ENCODE results near the gene GAB3. TPM values are rescaled to one million over a fixed set of nuclear protein-coding genes. Genes with fewer than 3 reads are reported as not detected.

GAB3 gene
- total RNA-seq, 4 donors from 2014 or later: 2.9 to 5.5 (median 5.1) TPM

DNA sequence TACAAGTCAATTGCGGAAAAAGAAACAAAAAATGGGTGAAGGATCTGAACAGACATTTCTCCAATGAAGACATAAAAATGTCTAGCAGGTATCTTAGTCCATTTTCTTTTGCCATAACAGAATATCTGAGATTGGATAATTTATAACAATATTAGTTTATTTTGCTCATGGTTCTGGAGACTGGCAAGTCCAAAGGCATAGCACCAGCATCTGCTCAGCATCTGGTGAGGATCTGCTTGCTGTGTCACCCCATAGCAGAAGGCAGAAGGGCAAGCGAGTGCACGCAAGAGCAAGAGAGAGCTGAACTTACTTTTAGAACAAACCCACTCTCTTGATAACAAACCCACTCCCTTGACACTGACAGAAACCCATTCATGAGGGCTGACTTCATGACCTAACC is 29.7 kb downstream of the GAB3 start:
- TF ChIP-seq POLR2AphosphoS5 (IDR thresholded peaks at IDR 0.05): no peak
- no peak for TF ChIP-seq EP300 (IDR thresholded peaks at IDR 0.05)
- TF ChIP-seq POLR2A (IDR thresholded peaks at IDR 0.05): no peak
- TF ChIP-seq, protein P1, sequence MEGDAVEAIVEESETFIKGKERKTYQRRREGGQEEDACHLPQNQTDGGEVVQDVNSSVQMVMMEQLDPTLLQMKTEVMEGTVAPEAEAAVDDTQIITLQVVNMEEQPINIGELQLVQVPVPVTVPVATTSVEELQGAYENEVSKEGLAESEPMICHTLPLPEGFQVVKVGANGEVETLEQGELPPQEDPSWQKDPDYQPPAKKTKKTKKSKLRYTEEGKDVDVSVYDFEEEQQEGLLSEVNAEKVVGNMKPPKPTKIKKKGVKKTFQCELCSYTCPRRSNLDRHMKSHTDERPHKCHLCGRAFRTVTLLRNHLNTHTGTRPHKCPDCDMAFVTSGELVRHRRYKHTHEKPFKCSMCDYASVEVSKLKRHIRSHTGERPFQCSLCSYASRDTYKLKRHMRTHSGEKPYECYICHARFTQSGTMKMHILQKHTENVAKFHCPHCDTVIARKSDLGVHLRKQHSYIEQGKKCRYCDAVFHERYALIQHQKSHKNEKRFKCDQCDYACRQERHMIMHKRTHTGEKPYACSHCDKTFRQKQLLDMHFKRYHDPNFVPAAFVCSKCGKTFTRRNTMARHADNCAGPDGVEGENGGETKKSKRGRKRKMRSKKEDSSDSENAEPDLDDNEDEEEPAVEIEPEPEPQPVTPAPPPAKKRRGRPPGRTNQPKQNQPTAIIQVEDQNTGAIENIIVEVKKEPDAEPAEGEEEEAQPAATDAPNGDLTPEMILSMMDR (IDR thresholded peaks at IDR 0.05): no peak
- Histone ChIP-seq H3K4me3 (no peak overlapping the region), H3K9me3 (no peaks in the 10 kb centered on the region), H3K27me3 (no peaks in the 10 kb centered on the region), H3K4me1 (peaks cover 0 to 31% (median 0%) of the 10 kb centered on the region in 3 donors), H3K36me3 (no peaks in the 10 kb centered on the region), H3K27ac (no peak overlapping the region)
- no peak for ATAC-seq
- 84 to 94% methylated on average over 3 of the region's 3 CpGs for WGBS, 2 donors (ENCODE audit: low coverage in 1 of 2)

DNA sequence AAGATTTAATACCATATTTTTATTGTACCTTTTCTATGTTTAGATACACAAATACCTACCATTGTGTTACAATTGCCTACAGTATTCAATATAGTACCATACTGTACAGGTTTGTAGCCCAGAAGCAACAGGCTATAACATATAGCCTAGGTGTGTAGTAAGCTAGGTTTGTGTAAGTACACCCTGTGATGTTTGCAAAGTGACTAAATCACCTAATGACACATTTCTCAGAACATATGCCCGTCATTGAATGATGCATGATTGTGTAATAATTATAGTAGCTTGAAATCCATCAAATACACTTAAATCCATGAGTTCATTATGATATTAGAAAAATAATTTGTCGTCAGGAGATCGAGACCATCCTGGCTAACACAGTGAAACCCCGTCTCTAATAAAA is 30.8 kb downstream of the GAB3 start:
- no peaks in the 10 kb centered on the region for H3K9me3 ChIP-seq
- no peak for TF ChIP-seq EP300 (IDR thresholded peaks at IDR 0.05)
- no peak for TF ChIP-seq POLR2A (IDR thresholded peaks at IDR 0.05)
- no peak for TF ChIP-seq POLR2AphosphoS5 (IDR thresholded peaks at IDR 0.05)
- TF ChIP-seq, protein P1 (IDR thresholded peaks at IDR 0.05): no peak
- no peak overlapping the region for H3K27ac ChIP-seq
- no peaks in the 10 kb centered on the region for H3K27me3 ChIP-seq
- ATAC-seq: no peak
- H3K36me3 ChIP-seq: no peaks in the 10 kb centered on the region
- WGBS, 2 donors (ENCODE audit: low coverage in 1 of 2): 67 to 77% methylated on average over 1 to 3 of the region's 4 CpGs
- H3K4me1 ChIP-seq: peaks cover 0 to 23% (median 0%) of the 10 kb centered on the region in 3 donors
- no peak overlapping the region for H3K4me3 ChIP-seq

DNA sequence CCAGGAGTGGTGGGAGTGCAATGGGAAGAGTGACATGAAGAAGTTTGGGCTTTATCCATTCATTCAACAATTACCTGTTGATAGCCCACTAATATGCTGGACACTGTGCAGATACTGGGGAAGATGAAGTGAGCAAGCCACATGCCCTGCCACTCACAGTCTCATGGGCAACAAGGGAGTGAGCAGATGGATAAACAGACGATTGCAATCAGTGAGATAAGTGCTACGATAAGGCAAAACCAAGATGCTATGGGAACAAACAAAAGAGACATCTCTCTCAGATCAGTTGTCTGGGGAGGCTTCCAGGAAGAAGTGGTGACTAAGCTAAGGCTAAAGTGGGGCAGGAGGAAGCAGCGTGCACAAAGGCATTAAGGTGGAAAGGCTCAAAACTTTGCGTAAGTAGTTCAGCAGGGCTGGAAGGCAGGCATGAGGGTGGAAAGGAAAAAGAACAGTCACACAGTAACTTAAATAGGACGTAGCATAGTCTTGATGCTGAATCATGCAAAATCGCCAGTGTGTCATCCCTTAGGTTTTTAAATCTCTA is 31.7 kb downstream of the GAB3 start:
- H3K27ac ChIP-seq: no peak overlapping the region
- 47 to 66% methylated on average over 5 to 6 of the region's 6 CpGs for WGBS, 2 donors (ENCODE audit: low coverage in 1 of 2)
- TF ChIP-seq POLR2AphosphoS5 (IDR thresholded peaks at IDR 0.05): no peak
- TF ChIP-seq POLR2A (IDR thresholded peaks at IDR 0.05): no peak
- TF ChIP-seq EP300 (IDR thresholded peaks at IDR 0.05): no peak
- TF ChIP-seq, protein P1 (IDR thresholded peaks at IDR 0.05): no peak

DNA sequence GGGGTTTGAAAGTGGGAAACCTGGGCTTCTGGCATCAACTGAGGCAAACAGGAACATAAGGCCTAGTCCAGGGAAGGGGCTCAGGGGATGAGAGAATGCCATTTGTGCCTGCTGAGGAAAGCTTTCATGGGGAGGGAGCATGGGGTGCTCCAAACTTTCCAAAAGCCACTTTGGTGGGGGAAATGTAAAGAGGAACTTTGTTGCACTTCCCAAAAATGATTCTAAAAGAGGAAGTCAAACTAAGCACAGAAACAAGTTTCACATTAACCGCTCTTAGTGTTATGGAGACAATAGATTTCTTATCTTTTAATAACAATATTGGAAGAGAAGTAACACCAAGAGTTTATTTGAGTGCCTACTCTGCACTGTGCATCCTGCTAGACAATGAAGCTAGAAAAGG is 32.3 kb downstream of the GAB3 start:
- H3K36me3 ChIP-seq: no peaks in the 10 kb centered on the region
- H3K9me3 ChIP-seq: no peaks in the 10 kb centered on the region
- H3K27me3 ChIP-seq: no peaks in the 10 kb centered on the region
- TF ChIP-seq EP300 (IDR thresholded peaks at IDR 0.05): no peak
- TF ChIP-seq POLR2A (IDR thresholded peaks at IDR 0.05): no peak
- TF ChIP-seq, protein P1 (IDR thresholded peaks at IDR 0.05): no peak
- no peak for TF ChIP-seq POLR2AphosphoS5 (IDR thresholded peaks at IDR 0.05)
- H3K27ac ChIP-seq: no peak overlapping the region
- peaks cover 0 to 13% (median 0%) of the 10 kb centered on the region in 3 donors for H3K4me1 ChIP-seq
- no peak overlapping the region for H3K4me3 ChIP-seq
- ATAC-seq: no peak
- 67 to 78% methylated on average over 1 of the region's 1 CpG for WGBS, 2 donors (ENCODE audit: low coverage in 1 of 2)

More for the DNA sequence above, 31.7 kb downstream of the GAB3 start:
- Histone ChIP-seq H3K4me1 (peaks cover 0 to 15% (median 0%) of the 10 kb centered on the region in 3 donors), H3K4me3 (no peak overlapping the region), H3K9me3 (no peaks in the 10 kb centered on the region), H3K36me3 (no peaks in the 10 kb centered on the region), H3K27me3 (no peaks in the 10 kb centered on the region)
- ATAC-seq: peak; percentile 22

DNA sequence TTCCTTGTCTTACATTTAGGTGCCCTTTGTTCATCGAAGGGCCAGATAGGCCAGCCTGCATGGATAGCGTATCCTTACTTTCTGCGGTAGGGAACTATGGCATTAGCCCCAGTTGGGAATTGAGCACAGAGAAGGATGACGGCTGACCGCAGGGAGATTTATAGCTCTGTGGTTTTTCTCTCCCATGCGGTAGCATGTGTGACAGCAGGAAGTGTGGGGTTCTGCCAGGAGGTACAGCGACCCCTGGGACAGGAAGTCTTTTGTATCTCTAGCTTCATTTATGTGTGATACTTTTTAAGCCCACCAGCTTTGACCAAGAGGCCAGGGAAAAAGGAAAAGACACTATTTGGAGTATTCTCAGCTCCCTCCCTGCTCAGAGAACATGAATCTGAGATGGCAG is 33.1 kb downstream of the GAB3 start:
- Histone ChIP-seq H3K27ac (no peak overlapping the region), H3K4me1 (peaks cover 0 to 17% (median 0%) of the 10 kb centered on the region in 3 donors), H3K4me3 (no peak overlapping the region), H3K36me3 (no peaks in the 10 kb centered on the region), H3K27me3 (no peaks in the 10 kb centered on the region), H3K9me3 (no peaks in the 10 kb centered on the region)
- TF ChIP-seq POLR2A (IDR thresholded peaks at IDR 0.05) (no peak), EP300 (IDR thresholded peaks at IDR 0.05) (no peak), POLR2AphosphoS5 (IDR thresholded peaks at IDR 0.05) (no peak)
- TF ChIP-seq, protein P1 (IDR thresholded peaks at IDR 0.05): no peak
- no peak for ATAC-seq
- WGBS, 2 donors (ENCODE audit: low coverage in 1 of 2): 57% methylated on average over 5 of the region's 7 CpGs; no CpG with 5 or more reads in 1 of the 2 donors

All from gastroesophageal sphincter (tissue), 4 donors.